Ishikawa (cell line): ENCODE measurements around the gene FOXC2.

Experiments used
- CEBPB ChIP-seq: IDR thresholded peaks from 2 replicates; pipeline ENCODE4 v1.6.1; 2012
- EP300 ChIP-seq: IDR thresholded peaks from 2 replicates; pipeline ENCODE4 v1.6.1; 2012; ENCODE audit warnings: borderline replicate concordance
- TF ChIP-seq, protein P1 (sequence below): IDR thresholded peaks from 2 replicates; pipeline ENCODE4 v1.6.1; 2012

DNA sequence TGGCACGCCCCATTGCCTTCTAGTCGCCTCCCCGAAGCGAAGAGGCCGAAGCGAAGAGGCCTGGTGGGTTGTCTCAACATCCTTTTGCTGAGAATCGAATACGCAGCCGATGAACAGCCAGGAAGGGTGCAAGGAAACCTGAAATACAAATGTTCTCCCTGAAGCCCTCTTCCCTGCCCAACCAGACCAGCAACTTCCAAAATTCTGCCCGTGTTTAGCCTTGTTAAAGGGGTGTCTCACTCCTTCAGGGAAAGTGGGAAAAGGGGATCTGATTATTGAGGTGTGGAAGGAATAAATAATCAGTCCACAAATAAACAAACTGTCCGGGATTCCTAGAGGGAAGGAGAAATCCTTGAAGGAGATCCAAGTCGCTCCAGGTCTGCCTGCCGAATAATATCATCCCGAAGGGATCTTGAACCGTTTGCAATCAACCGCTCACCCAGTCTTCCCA lies 1.4 kb upstream of the FOXC2 start:
- TF ChIP-seq CEBPB (no peak), EP300 (no peak)
- TF ChIP-seq, protein P1, sequence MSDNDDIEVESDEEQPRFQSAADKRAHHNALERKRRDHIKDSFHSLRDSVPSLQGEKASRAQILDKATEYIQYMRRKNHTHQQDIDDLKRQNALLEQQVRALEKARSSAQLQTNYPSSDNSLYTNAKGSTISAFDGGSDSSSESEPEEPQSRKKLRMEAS: no peak
